NT2/D1 (cell line): ENCODE measurements around the gene ITIH5.
A peak's percentile ranks its signal among the peaks of the same experiment; 100 is the strongest.
"Not testable (repeated sequence)": the region's sequence is repeated elsewhere in the genome, so short reads cannot be mapped to it uniquely, and the experiment has no call there.

Experiments
- DNase-seq: peaks from one replicate; pipeline ENCODE4 v3.0.0-alpha.2; 2011; ENCODE audit warnings: low read depth, low spot score
- H3K27me3 ChIP-seq: 2 replicates; pipeline ENCODE4 v1.6.0; 2011; ENCODE audit warnings: mild to moderate bottlenecking; ENCODE audit not compliant: insufficient read length, insufficient read depth
- H3K36me3 ChIP-seq: 2 replicates; pipeline ENCODE4 v1.6.1; 2011; ENCODE audit warnings: mild to moderate bottlenecking, low read length, mixed read lengths; ENCODE audit not compliant: insufficient read depth, insufficient read length
- H3K4me1 ChIP-seq: 2 replicates; pipeline ENCODE4 v1.5.1; 2011; ENCODE audit not compliant: insufficient read depth, insufficient read length
- H3K4me3 ChIP-seq: 2 replicates; pipeline ENCODE4 v1.5.1; 2011; ENCODE audit warnings: low read depth; ENCODE audit not compliant: insufficient read length
- H3K9ac ChIP-seq: 2 replicates; pipeline ENCODE4 v1.6.0; 2011; ENCODE audit warnings: low read depth; ENCODE audit not compliant: insufficient read length
- H3K9me3 ChIP-seq: 2 replicates; pipeline ENCODE4 v1.5.1; 2011; ENCODE audit warnings: mild to moderate bottlenecking, low read length; ENCODE audit not compliant: insufficient read depth
- SUZ12 ChIP-seq: IDR thresholded peaks from 2 replicates; pipeline ENCODE4 v1.6.1; 2011; ENCODE audit not compliant: insufficient read length, insufficient read depth; ENCODE audit errors: extremely low read depth
- YY1 ChIP-seq: IDR thresholded peaks from 2 replicates; pipeline ENCODE4 v1.6.1; 2011; ENCODE audit not compliant: insufficient read length, insufficient read depth
- ZNF274 ChIP-seq: IDR thresholded peaks from 2 replicates; pipeline ENCODE4 v1.6.1; 2011; ENCODE audit warnings: mild to moderate bottlenecking, low read depth, low read length

Gene ITIH5

DNA sequence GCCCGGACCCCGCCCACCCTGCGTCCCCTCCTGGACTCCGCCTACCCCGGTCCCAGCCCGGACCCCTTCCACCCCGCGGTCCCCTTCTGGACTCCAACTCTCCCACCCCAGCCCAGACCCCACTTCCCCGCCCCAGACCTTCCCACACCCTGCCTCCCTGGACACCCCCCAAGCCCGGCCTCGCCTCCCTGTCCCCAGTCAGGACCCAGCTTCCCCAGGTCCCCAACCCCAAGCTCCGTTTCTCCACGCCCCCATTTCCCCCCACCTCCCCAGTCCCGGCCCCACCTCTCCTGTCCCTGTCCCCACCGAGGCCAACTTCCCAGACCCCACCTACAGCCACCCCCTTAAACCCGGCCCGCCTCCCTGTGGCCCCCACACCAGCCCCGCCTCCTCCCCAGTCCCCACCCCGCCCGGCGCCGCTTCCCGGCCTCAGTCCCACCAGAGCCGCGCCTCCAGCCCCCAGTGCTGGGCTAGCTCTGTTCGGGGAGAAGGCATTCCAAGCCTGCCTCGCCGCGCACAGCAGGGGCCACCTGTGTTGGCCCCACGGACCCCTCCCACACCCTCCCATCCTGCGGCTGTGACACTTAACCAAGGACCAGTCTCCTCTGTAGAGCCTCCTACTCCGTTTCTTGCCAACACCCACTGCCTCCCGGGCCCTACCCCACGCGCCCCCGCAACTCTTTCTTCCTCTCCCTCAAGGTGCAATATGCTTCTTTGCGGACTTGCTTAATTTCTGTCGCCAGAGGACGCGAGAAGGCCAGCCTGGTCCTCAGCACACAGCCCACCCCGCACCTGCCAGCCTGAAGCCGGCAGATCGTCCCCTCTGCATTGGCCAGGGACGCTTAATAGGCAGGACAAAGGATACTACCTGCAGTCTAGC, 736 bp upstream of the ITIH5 start:
- Histone ChIP-seq H3K36me3 (no peaks in the 10 kb centered on the region), H3K27me3 (peaks cover 50% of the 10 kb centered on the region), H3K4me3 (peak overlapping the region; percentile 28), H3K4me1 (no peaks in the 10 kb centered on the region), H3K9me3 (no peaks in the 10 kb centered on the region), H3K9ac (peak overlapping the region; percentile 50)
- DNase-seq: no peak
- TF ChIP-seq YY1 (no peak), ZNF274 (no peak), SUZ12 (no peak)

DNA sequence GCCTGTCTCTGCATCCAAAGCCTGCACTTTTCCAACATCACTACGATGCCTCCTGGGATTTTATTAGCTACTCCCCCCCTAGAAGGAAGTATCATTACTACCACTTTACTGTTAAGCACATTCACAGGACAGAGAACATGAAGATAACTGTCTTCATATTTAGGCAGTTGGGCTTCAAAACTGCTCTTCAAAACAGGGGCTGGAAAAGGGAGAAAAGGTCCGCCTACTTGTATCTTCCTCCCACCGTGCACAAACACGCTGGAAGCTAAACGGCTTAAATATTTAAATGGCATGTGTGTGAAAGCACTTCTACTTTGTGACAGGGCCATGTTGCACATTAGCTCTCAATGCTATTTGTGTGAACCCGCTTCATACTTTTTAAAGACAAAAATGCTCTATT, 999 bp downstream of the ITIH5 start:
- no peak for DNase-seq
- Histone ChIP-seq H3K4me1 (no peaks in the 10 kb centered on the region), H3K27me3 (peaks cover 50% of the 10 kb centered on the region), H3K36me3 (no peaks in the 10 kb centered on the region), H3K4me3 (peak overlapping the region; percentile 54), H3K9me3 (no peaks in the 10 kb centered on the region), H3K9ac (no peak overlapping the region)
- TF ChIP-seq YY1: no peak
- TF ChIP-seq ZNF274: no peak
- no peak for TF ChIP-seq SUZ12

DNA sequence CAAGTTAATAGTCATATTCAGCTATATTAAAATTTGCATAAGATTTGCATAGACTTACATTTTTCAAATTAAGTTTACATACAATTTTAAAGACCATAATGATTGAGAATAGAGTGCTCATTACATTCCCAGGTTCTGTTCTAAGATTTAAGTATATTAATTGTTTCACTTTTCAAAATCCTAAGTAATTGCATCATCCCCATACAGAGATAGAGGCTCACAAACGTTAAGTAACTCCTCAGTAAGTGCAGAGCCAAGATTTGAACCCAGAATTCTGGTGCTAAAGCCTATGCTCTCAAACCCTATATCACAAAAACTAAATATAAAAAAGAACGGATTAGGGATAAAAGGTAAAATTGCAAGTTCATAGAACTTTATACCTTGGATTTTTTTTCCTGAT, 2.1 kb downstream of the ITIH5 start:
- no peak overlapping the region for H3K4me3 ChIP-seq
- H3K9me3 ChIP-seq: no peaks in the 10 kb centered on the region
- H3K27me3 ChIP-seq: peaks cover 47% of the 10 kb centered on the region
- H3K36me3 ChIP-seq: no peaks in the 10 kb centered on the region
- TF ChIP-seq SUZ12: no peak
- TF ChIP-seq ZNF274: no peak
- TF ChIP-seq YY1: no peak
- no peaks in the 10 kb centered on the region for H3K4me1 ChIP-seq
- no peak for DNase-seq
- no peak overlapping the region for H3K9ac ChIP-seq

DNA sequence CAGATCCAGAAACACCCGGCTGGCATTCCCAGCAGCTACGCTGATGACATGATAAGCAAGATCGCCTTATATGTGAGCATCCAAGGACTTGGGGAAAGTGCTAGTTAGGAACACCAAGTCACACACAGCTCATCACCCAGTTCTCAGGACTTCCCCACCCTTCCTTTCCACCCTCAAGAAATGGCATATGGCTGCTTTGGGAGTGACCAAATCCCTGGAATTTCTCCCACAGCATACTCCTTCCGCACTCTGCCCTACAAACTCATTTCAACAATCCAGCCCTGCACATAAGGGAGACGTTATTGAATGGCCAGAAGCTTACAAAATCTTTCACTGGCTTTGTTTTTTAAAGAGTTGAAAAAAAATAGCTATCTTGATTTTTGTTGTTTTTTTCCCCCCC, 4.2 kb downstream of the ITIH5 start:
- H3K4me1 ChIP-seq: no peaks in the 10 kb centered on the region
- H3K4me3 ChIP-seq: no peak overlapping the region
- H3K27me3 ChIP-seq: peaks cover 26% of the 10 kb centered on the region
- DNase-seq: no peak
- H3K9ac ChIP-seq: no peak overlapping the region
- H3K36me3 ChIP-seq: no peaks in the 10 kb centered on the region
- no peaks in the 10 kb centered on the region for H3K9me3 ChIP-seq
- TF ChIP-seq ZNF274 (no peak), SUZ12 (no peak), YY1 (no peak)

DNA sequence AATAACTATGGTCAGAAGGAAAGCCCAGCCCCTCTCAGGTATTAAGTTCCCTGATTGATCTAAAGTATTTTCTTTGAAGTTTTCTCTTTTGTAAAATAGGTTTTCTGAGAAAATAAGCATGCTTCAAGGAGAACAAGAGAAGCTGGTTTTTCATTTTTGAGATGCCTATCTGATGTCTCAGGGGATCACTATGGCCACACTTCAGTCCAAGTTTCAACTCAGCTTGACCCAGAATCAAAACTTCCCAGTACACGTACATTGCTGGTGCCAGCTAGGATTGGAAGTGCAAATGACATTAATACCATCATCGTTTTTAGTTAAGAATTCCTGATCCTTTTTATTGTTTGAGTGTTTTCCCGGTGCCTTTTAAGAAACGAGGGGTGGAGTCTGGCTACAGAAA, 7.2 kb downstream of the ITIH5 start:
- no peaks in the 10 kb centered on the region for H3K36me3 ChIP-seq
- no peak overlapping the region for H3K9ac ChIP-seq
- no peaks in the 10 kb centered on the region for H3K4me1 ChIP-seq
- H3K27me3 ChIP-seq: peaks cover 4% of the 10 kb centered on the region
- H3K9me3 ChIP-seq: no peaks in the 10 kb centered on the region
- DNase-seq: no peak
- H3K4me3 ChIP-seq: no peak overlapping the region
- TF ChIP-seq SUZ12 (no peak), YY1 (no peak), ZNF274 (no peak)

DNA sequence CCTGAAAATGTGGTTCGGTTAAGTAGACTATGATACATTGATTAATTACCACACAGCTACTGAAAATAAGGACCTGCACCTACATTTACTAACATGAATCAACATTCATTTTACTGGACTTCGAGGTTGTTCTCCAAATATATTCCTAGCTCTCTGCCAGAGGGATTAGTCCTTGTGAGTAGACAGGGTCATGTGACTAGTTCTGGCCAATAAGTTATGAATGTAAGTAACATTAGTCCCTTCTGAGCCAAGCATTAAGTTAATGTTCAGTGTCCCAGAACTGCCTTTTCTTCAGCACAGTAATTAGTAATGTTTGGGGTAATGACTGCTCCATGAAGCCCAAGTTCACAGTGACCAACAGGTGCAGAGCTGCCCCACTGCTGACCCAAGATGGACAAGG, 9.2 kb downstream of the ITIH5 start:
- H3K9me3 ChIP-seq: no peaks in the 10 kb centered on the region
- H3K27me3 ChIP-seq: no peaks in the 10 kb centered on the region
- no peak overlapping the region for H3K4me3 ChIP-seq
- H3K9ac ChIP-seq: no peak overlapping the region
- no peaks in the 10 kb centered on the region for H3K4me1 ChIP-seq
- no peaks in the 10 kb centered on the region for H3K36me3 ChIP-seq
- no peak for DNase-seq
- TF ChIP-seq YY1 (no peak), ZNF274 (no peak), SUZ12 (no peak)

DNA sequence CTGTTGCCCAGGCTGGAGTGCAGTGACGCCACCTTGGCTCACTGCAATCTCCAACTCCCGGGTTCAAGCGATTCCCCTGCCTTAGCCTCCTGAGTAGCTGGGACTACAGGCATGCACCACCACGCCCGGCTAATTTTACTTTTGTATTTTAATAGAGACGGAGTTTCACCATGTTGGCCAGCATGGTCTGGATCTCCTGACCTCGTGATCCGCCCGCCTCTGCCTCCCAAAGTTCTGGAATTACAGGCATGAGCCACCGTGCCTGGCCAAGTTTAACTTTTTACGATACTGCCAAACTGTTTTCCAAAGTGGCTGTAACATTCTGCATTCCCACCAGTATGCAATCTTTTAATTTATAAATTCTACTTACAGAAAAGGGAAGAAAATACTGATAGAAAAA, 9.7 kb downstream of the ITIH5 start:
- H3K4me1 ChIP-seq, H3K9me3 ChIP-seq, H3K4me3 ChIP-seq, H3K27me3 ChIP-seq, DNase-seq, H3K9ac ChIP-seq, H3K36me3 ChIP-seq: not testable (repeated sequence)

DNA sequence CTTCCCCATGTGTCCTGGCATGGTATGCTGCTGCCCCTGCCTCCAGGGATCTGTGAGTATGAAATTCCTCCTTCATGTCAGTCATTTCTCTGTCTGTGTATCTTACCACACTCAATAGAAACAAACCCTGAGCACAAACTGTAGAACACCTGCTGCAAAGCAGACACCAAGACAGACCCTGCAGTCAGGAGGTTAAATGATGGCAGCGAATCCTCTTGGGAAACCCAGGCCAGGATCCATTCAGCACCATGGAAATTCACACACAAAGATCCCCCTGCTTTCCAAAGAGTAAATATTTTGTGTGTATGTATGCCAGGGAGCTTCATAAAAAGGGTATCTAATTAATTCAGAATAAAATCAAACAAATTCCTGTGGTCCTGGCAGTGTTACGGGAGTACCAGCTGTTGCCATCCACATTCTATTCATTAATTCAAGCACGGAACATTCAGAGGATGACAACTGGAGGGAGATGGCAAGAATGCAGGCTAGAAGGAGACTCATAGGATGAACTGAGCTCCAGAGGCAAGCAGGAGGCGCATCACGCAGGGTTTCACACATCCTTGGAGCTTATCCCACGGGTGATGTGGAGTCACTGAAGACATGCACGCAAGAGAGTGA, 14.8 kb downstream of the ITIH5 start:
- no peak overlapping the region for H3K9ac ChIP-seq
- H3K4me1 ChIP-seq: no peaks in the 10 kb centered on the region
- no peak overlapping the region for H3K4me3 ChIP-seq
- no peaks in the 10 kb centered on the region for H3K27me3 ChIP-seq
- TF ChIP-seq YY1: no peak
- no peak for TF ChIP-seq SUZ12
- no peak for TF ChIP-seq ZNF274
- H3K9me3 ChIP-seq: no peaks in the 10 kb centered on the region
- no peak for DNase-seq
- no peaks in the 10 kb centered on the region for H3K36me3 ChIP-seq
